Hepatocyte (in vitro differentiated cells): Measurements from ENCODE around the gene DYNC1I1. TPM values are rescaled to one million over a fixed set of nuclear protein-coding genes. Genes with fewer than 3 reads are reported as not detected.

Experiments used
- DNase-seq: peaks from one replicate; pipeline ENCODE4 v3.0.0-alpha.2; 2016; ENCODE audit warnings: low spot score
- H2AFZ ChIP-seq: fragments of 200-600 bp; sonication (generic); 2 replicates; pipeline ENCODE4 v1.6.0; 2016; ENCODE audit warnings: antibody characterized with exemption, mild to moderate bottlenecking
- H3K27ac ChIP-seq: fragments of 200-600 bp; sonication (generic); 2 replicates; pipeline ENCODE4 v1.5.1; 2016; ENCODE audit warnings: mild to moderate bottlenecking
- H3K27me3 ChIP-seq: fragments of 200-600 bp; sonication (generic); 2 replicates; pipeline ENCODE4 v1.6.1; 2016
- H3K36me3 ChIP-seq: fragments of 200-600 bp; sonication (generic); replicated peaks from 2 replicates; pipeline ENCODE4 v1.5.1; 2016; ENCODE audit warnings: low read depth; ENCODE audit not compliant: insufficient read depth
- H3K4me1 ChIP-seq: fragments of 200-600 bp; sonication (generic); 2 replicates; pipeline ENCODE4 v1.5.1; 2016; ENCODE audit warnings: mild to moderate bottlenecking, moderate library complexity; ENCODE audit not compliant: insufficient read depth
- H3K4me2 ChIP-seq: fragments of 200-600 bp; sonication (generic); 2 replicates; pipeline ENCODE4 v1.6.0; 2016
- H3K4me3 ChIP-seq: fragments of 200-600 bp; sonication (generic); 2 replicates; pipeline ENCODE4 v1.5.1; 2016; ENCODE audit warnings: mild to moderate bottlenecking
- H3K79me2 ChIP-seq: fragments of 200-600 bp; sonication (generic); 2 replicates; pipeline ENCODE4 v1.6.0; 2017; ENCODE audit warnings: mild to moderate bottlenecking
- H3K9me2 ChIP-seq: fragments of 200-600 bp; sonication (generic); replicated peaks from 2 replicates; pipeline ENCODE4 v1.6.0; 2017; ENCODE audit warnings: mild to moderate bottlenecking; ENCODE audit not compliant: insufficient read depth
- H3K9me3 ChIP-seq: fragments of 200-600 bp; sonication (generic); 2 replicates; pipeline ENCODE4 v1.5.1; 2016; ENCODE audit warnings: low read depth, mild to moderate bottlenecking
- H4K20me1 ChIP-seq: fragments of 200-600 bp; sonication (generic); 2 replicates; pipeline ENCODE4 v1.6.0; 2016; ENCODE audit warnings: mild to moderate bottlenecking; ENCODE audit not compliant: insufficient read depth, poor library complexity, severe bottlenecking
- CTCF ChIP-seq: fragments of 200-600 bp; sonication (generic); IDR thresholded peaks from 2 replicates; pipeline ENCODE4 v1.5.1; 2016; ENCODE audit warnings: antibody characterized with exemption, mild to moderate bottlenecking; ENCODE audit not compliant: poor library complexity
- EZH2 ChIP-seq: fragments of 200-600 bp; sonication (generic); IDR thresholded peaks from 2 replicates; pipeline ENCODE4 v1.6.1; 2016; ENCODE audit warnings: antibody characterized with exemption, mild to moderate bottlenecking, borderline replicate concordance
- EZH2phosphoT487 ChIP-seq: fragments of 200-600 bp; sonication (generic); IDR thresholded peaks from one replicate; pipeline ENCODE4 v1.6.1; 2018; ENCODE audit warnings: antibody characterized with exemption, mild to moderate bottlenecking, low read depth, moderate library complexity; ENCODE audit not compliant: unreplicated experiment, severe bottlenecking
- WGBS: methylation state at CpG from one replicate; pipeline ENCODE4 v1.1.6; 2016; ENCODE audit warnings: low lambda C conversion rate; ENCODE audit errors: missing lambda C conversion rate; 5-methylcytosine and 5-hydroxymethylcytosine counted together
- polyA plus RNA-seq: library from polyadenylated mRNA; unstranded; fragments of >200 nt; fragmentation: Nextera tagmentation; extraction: Ambion mirVana; gene quantifications from 2 replicates; pipeline ENCODE4 v1.2.1, GENCODE V29; 2016
- total RNA-seq: library from RNA; depleted of rRNA; stranded (reverse); fragments of >200 nt; gene quantifications from 2 replicates; pipeline ENCODE4 v1.2.3, GENCODE V29; 2014

Gene DYNC1I1
- total and polyA plus RNA-seq, 2 experiments from 2014 or later = 2.5 to 3.7 TPM

- no peak overlapping the region for H2AFZ ChIP-seq
Observed at GRCh38 chr7:95749044-95749443, 23.3 kb upstream of the DYNC1I1 start.

GRCh38 chr7:95749515-95749914, 22.8 kb upstream of the DYNC1I1 start:
- H3K4me1 ChIP-seq = no peaks in the 10 kb centered on the region
- no peaks in the 10 kb centered on the region for H3K27me3 ChIP-seq
- no peaks in the 10 kb centered on the region for H3K36me3 ChIP-seq
- H3K4me2 ChIP-seq = no peak overlapping the region
- H3K9me2 ChIP-seq = no peaks in the 10 kb centered on the region
- H4K20me1 ChIP-seq = no peaks in the 10 kb centered on the region
- H3K79me2 ChIP-seq = no peaks in the 10 kb centered on the region
- TF ChIP-seq EZH2 (no peak), CTCF (no peak), EZH2phosphoT487 (no peak)
- no peak for DNase-seq
- H3K9me3 ChIP-seq = no peaks in the 10 kb centered on the region
- H3K27ac ChIP-seq = no peak overlapping the region
- no peak overlapping the region for H3K4me3 ChIP-seq
- H2AFZ ChIP-seq = no peak overlapping the region

More at GRCh38 chr7:95749044-95749443, 23.3 kb upstream of the DYNC1I1 start:
- no peak overlapping the region for H3K4me3 ChIP-seq
- DNase-seq = no peak
- TF ChIP-seq EZH2 (no peak), EZH2phosphoT487 (no peak), CTCF (no peak)
- no peaks in the 10 kb centered on the region for H3K9me2 ChIP-seq
- H3K9me3 ChIP-seq = no peaks in the 10 kb centered on the region
- no peaks in the 10 kb centered on the region for H3K79me2 ChIP-seq
- no peaks in the 10 kb centered on the region for H4K20me1 ChIP-seq
- H3K27ac ChIP-seq = no peak overlapping the region
- H3K4me1 ChIP-seq = no peaks in the 10 kb centered on the region
- no peak overlapping the region for H3K4me2 ChIP-seq
- 53% methylated on average over 3 of the region's 3 CpGs for WGBS
- H3K27me3 ChIP-seq = no peaks in the 10 kb centered on the region
- no peaks in the 10 kb centered on the region for H3K36me3 ChIP-seq

GRCh38 chr7:95753440-95753839, 18.9 kb upstream of the DYNC1I1 start:
- H3K4me1 ChIP-seq = no peaks in the 10 kb centered on the region
- no peaks in the 10 kb centered on the region for H3K27me3 ChIP-seq
- no peak for DNase-seq
- no peak overlapping the region for H3K4me3 ChIP-seq
- no peaks in the 10 kb centered on the region for H3K9me3 ChIP-seq
- TF ChIP-seq EZH2phosphoT487 (no peak), EZH2 (no peak), CTCF (no peak)
- no peak overlapping the region for H3K4me2 ChIP-seq
- no peaks in the 10 kb centered on the region for H4K20me1 ChIP-seq
- no peak overlapping the region for H3K27ac ChIP-seq
- no peaks in the 10 kb centered on the region for H3K9me2 ChIP-seq
- no peaks in the 10 kb centered on the region for H3K79me2 ChIP-seq
- no peaks in the 10 kb centered on the region for H3K36me3 ChIP-seq
- no peak overlapping the region for H2AFZ ChIP-seq

GRCh38 chr7:95755277-95755934, 16.9 kb upstream of the DYNC1I1 start:
- TF ChIP-seq CTCF = no peak
- no peak for TF ChIP-seq EZH2phosphoT487
- H4K20me1 ChIP-seq = no peaks in the 10 kb centered on the region
- no peak overlapping the region for H3K4me2 ChIP-seq
- no peaks in the 10 kb centered on the region for H3K36me3 ChIP-seq
- H3K79me2 ChIP-seq = no peaks in the 10 kb centered on the region
- H3K27me3 ChIP-seq = no peaks in the 10 kb centered on the region
- no peaks in the 10 kb centered on the region for H3K9me2 ChIP-seq
- H3K4me1 ChIP-seq = no peaks in the 10 kb centered on the region
- no peaks in the 10 kb centered on the region for H3K9me3 ChIP-seq
- 84% methylated on average over 6 of the region's 6 CpGs for WGBS
- H2AFZ ChIP-seq = no peak overlapping the region
- no peak overlapping the region for H3K27ac ChIP-seq
- H3K4me3 ChIP-seq = no peak overlapping the region
- DNase-seq = no peak
